ENCODE data around the gene KIAA0825. TPM values are rescaled to one million over a fixed set of nuclear protein-coding genes. Genes with fewer than 3 reads are reported as not detected.
"Not testable (repeated sequence)": the region's sequence is repeated elsewhere in the genome, so short reads cannot be mapped to it uniquely, and the experiment has no call there.

KIAA0825 gene
- total RNA-seq, 1 donor = 9.5 TPM

GRCh38 chr5:94159144-94159543 is 459.3 kb downstream of the KIAA0825 start:
- DNase-seq (ENCODE audit: low read depth) = no peak
- TF ChIP-seq CTCF (IDR thresholded peaks at IDR 0.05; ENCODE audit: insufficient read depth, low read depth, low read length) = peak; percentile 7
- no peak overlapping the region for H3K4me3 ChIP-seq (ENCODE audit: low read depth, low read length)

- H3K4me3 ChIP-seq (ENCODE audit: low read depth, low read length) = no peak overlapping the region
- peak; percentile 22 for TF ChIP-seq CTCF (IDR thresholded peaks at IDR 0.05; ENCODE audit: insufficient read depth, low read depth, low read length)
- DNase-seq (ENCODE audit: low read depth) = no peak
Observed at GRCh38 chr5:94157704-94158539, 460.5 kb downstream of the KIAA0825 start.

- no peak for DNase-seq (ENCODE audit: low read depth)
- no peak for TF ChIP-seq CTCF (IDR thresholded peaks at IDR 0.05; ENCODE audit: insufficient read depth, low read depth, low read length)
- H3K4me3 ChIP-seq (ENCODE audit: low read depth, low read length) = no peak overlapping the region
Observed at GRCh38 chr5:94154672-94155071, 463.7 kb downstream of the KIAA0825 start.

- no peak overlapping the region for H3K4me3 ChIP-seq (ENCODE audit: low read depth, low read length)
- no peak for DNase-seq (ENCODE audit: low read depth)
- no peak for TF ChIP-seq CTCF (IDR thresholded peaks at IDR 0.05; ENCODE audit: insufficient read depth, low read depth, low read length)
Observed at GRCh38 chr5:94153736-94154450, 464.5 kb downstream of the KIAA0825 start.

- DNase-seq (ENCODE audit: low read depth); H3K4me3 ChIP-seq (ENCODE audit: low read depth, low read length): not testable (repeated sequence)
Observed at GRCh38 chr5:94143621-94144020, 474.8 kb downstream of the KIAA0825 start.

GRCh38 chr5:94140300-94140699 is 478.1 kb downstream of the KIAA0825 start:
- TF ChIP-seq CTCF (IDR thresholded peaks at IDR 0.05; ENCODE audit: insufficient read depth, low read depth, low read length) = no peak
- no peak for DNase-seq (ENCODE audit: low read depth)
- H3K4me3 ChIP-seq (ENCODE audit: low read depth, low read length) = no peak overlapping the region

GRCh38 chr5:94130077-94130476 is 488.3 kb downstream of the KIAA0825 start:
- no peak for TF ChIP-seq CTCF (IDR thresholded peaks at IDR 0.05; ENCODE audit: insufficient read depth, low read depth, low read length)
- no peak overlapping the region for H3K4me3 ChIP-seq (ENCODE audit: low read depth, low read length)
- DNase-seq (ENCODE audit: low read depth) = no peak

Data from fibroblast of villous mesenchyme (primary cell).